Measurements from ENCODE around the gene KRT7. TPM values are rescaled to one million over a fixed set of nuclear protein-coding genes. Genes with fewer than 3 reads are reported as not detected.
"Not testable (repeated sequence)": the region's sequence is repeated elsewhere in the genome, so short reads cannot be mapped to it uniquely, and the experiment has no call there.

The KRT7 gene
- total RNA-seq, 1 donor from 2014 or later, result 90.3 TPM

- DNase-seq (ENCODE audit: low spot score in 2 of 2, unreplicated experiment in 2 of 2), result no peak
- no peak overlapping the region for H3K4me3 Mint-ChIP-seq
- no peak for TF ChIP-seq CTCF (IDR thresholded peaks at IDR 0.05; ENCODE audit: unreplicated experiment)
- peaks cover 68% of the 10 kb centered on the region for H3K27me3 Mint-ChIP-seq (ENCODE audit: low read depth)
- H3K9me3 Mint-ChIP-seq, result no peaks in the 10 kb centered on the region
- no peak overlapping the region for H3K27ac Mint-ChIP-seq
- no peaks in the 10 kb centered on the region for H3K36me3 Mint-ChIP-seq
- H3K4me1 Mint-ChIP-seq, result peaks cover 18% of the 10 kb centered on the region
These were observed 23.5 kb downstream of the KRT7 start for GRCh38 chr12:52256584-52256935.

- H3K9me3 Mint-ChIP-seq, result no peaks in the 10 kb centered on the region
- no peak overlapping the region for H3K4me3 Mint-ChIP-seq
- H3K36me3 Mint-ChIP-seq, result no peaks in the 10 kb centered on the region
- peaks cover 23% of the 10 kb centered on the region for H3K4me1 Mint-ChIP-seq
- DNase-seq (ENCODE audit: low spot score in 2 of 2, unreplicated experiment in 2 of 2), result no peak
- H3K27me3 Mint-ChIP-seq (ENCODE audit: low read depth), result peaks cover 62% of the 10 kb centered on the region
- H3K27ac Mint-ChIP-seq, result no peak overlapping the region
- no peak for TF ChIP-seq CTCF (IDR thresholded peaks at IDR 0.05; ENCODE audit: unreplicated experiment)
These were observed 24.1 kb downstream of the KRT7 start for GRCh38 chr12:52257074-52257551.

- not testable (repeated sequence) for H3K4me3 Mint-ChIP-seq; H3K9me3 Mint-ChIP-seq; H3K27ac Mint-ChIP-seq; H3K36me3 Mint-ChIP-seq; DNase-seq (ENCODE audit: low spot score in 2 of 2, unreplicated experiment in 2 of 2)
- peaks cover 62% of the 10 kb centered on the region for H3K27me3 Mint-ChIP-seq (ENCODE audit: low read depth)
- H3K4me1 Mint-ChIP-seq, result peaks cover 23% of the 10 kb centered on the region
These were observed 24.9 kb downstream of the KRT7 start for GRCh38 chr12:52257922-52258321.

- TF ChIP-seq CTCF (IDR thresholded peaks at IDR 0.05; ENCODE audit: unreplicated experiment), result no peak
- Mint-ChIP-seq H3K4me3 (no peak overlapping the region), H3K36me3 (no peaks in the 10 kb centered on the region), H3K4me1 (peaks cover 23% of the 10 kb centered on the region), H3K27ac (no peak overlapping the region), H3K27me3 (ENCODE audit: low read depth) (peaks cover 59% of the 10 kb centered on the region), H3K9me3 (no peaks in the 10 kb centered on the region)
- no peak for DNase-seq (ENCODE audit: low spot score in 2 of 2, unreplicated experiment in 2 of 2)
These were observed 25.4 kb downstream of the KRT7 start for GRCh38 chr12:52258335-52258901.

- TF ChIP-seq CTCF (IDR thresholded peaks at IDR 0.05; ENCODE audit: unreplicated experiment), result no peak
- peaks cover 23% of the 10 kb centered on the region for H3K4me1 Mint-ChIP-seq
- no peaks in the 10 kb centered on the region for H3K36me3 Mint-ChIP-seq
- H3K27me3 Mint-ChIP-seq (ENCODE audit: low read depth), result peaks cover 52% of the 10 kb centered on the region
- DNase-seq (ENCODE audit: low spot score in 2 of 2, unreplicated experiment in 2 of 2), result no peak
- no peaks in the 10 kb centered on the region for H3K9me3 Mint-ChIP-seq
- no peak overlapping the region for H3K27ac Mint-ChIP-seq
- H3K4me3 Mint-ChIP-seq, result no peak overlapping the region
These were observed 26.7 kb downstream of the KRT7 start for GRCh38 chr12:52259657-52260243.

GRCh38 chr12:52260361-52261207 lies 27.5 kb downstream of the KRT7 start:
- Mint-ChIP-seq H3K4me3 (no peak overlapping the region), H3K9me3 (no peaks in the 10 kb centered on the region), H3K36me3 (no peaks in the 10 kb centered on the region), H3K4me1 (peaks cover 23% of the 10 kb centered on the region), H3K27ac (no peak overlapping the region), H3K27me3 (ENCODE audit: low read depth) (peaks cover 43% of the 10 kb centered on the region)
- DNase-seq (ENCODE audit: low spot score in 2 of 2, unreplicated experiment in 2 of 2), result no peak
- TF ChIP-seq CTCF (IDR thresholded peaks at IDR 0.05; ENCODE audit: unreplicated experiment), result no peak
